MCF 10A (cell line): ENCODE data around the gene CNN2. TPM values are rescaled to one million over a fixed set of nuclear protein-coding genes. Genes with fewer than 3 reads are reported as not detected.
A peak's percentile ranks its signal among the peaks of the same experiment; 100 is the strongest.

Experiments
- BruUV-seq: library from RNA; stranded (reverse); fragments of 400-500 nt; replicated peaks from 2 replicates; lab custom pipeline; 2021; lab: Mats Ljungman, UMichigan
- CTCF ChIA-PET: fragments of 300-600 bp; sonication (Branson Sonifier 250); formaldehyde crosslinking; extraction: SDS; loops from one replicate; lab custom pipeline; 2021; ENCODE audit warnings: antibody characterized with exemption, inconsistent platforms; lab: Yijun Ruan, JAX
- POLR2A ChIA-PET: fragments of 300-600, 350-650 bp; sonication (Branson Sonifier 250); formaldehyde crosslinking; extraction: SDS; loops from one replicate; lab custom pipeline; 2020; ENCODE audit warnings: antibody characterized with exemption, inconsistent platforms; lab: Yijun Ruan, JAX
- DNase-seq: peaks from one replicate; pipeline ENCODE4 v3.0.0-alpha.2; 2018; ENCODE audit not compliant: unreplicated experiment
- H3K27ac Mint-ChIP-seq: one replicate; pipeline ENCODE4 v1.8.0; 2022; ENCODE audit warnings: mild to moderate bottlenecking, low read depth, mixed read lengths; ENCODE audit not compliant: unreplicated experiment
- H3K27me3 Mint-ChIP-seq: one replicate; pipeline ENCODE4 v1.8.0; 2022; ENCODE audit warnings: mixed read lengths; ENCODE audit not compliant: insufficient read depth, unreplicated experiment
- H3K36me3 Mint-ChIP-seq: one replicate; pipeline ENCODE4 v1.8.0; 2022; ENCODE audit warnings: mild to moderate bottlenecking, moderate library complexity, mixed read lengths; ENCODE audit not compliant: insufficient read depth, unreplicated experiment
- H3K4me1 Mint-ChIP-seq: one replicate; pipeline ENCODE4 v1.8.0; 2022; ENCODE audit warnings: mixed read lengths; ENCODE audit not compliant: insufficient read depth, unreplicated experiment
- H3K4me3 Mint-ChIP-seq: one replicate; pipeline ENCODE4 v1.8.0; 2022; ENCODE audit warnings: mild to moderate bottlenecking, moderate library complexity, mixed read lengths; ENCODE audit not compliant: unreplicated experiment
- H3K9me3 Mint-ChIP-seq: one replicate; pipeline ENCODE4 v1.8.0; 2022; ENCODE audit warnings: mixed read lengths; ENCODE audit not compliant: unreplicated experiment
- CTCF ChIP-seq: fragments of 200-600 bp; IDR thresholded peaks from one replicate; pipeline ENCODE4 v1.8.0; 2022; ENCODE audit warnings: antibody characterized with exemption, mild to moderate bottlenecking; ENCODE audit not compliant: unreplicated experiment
- intact Hi-C: fragments of 100-400 bp; cut with micrococcal nuclease; formaldehyde crosslinking; loops from 2 replicates; pipeline ENCODE4 v1.14.1; 2022
- total RNA-seq: library from RNA; stranded (reverse); gene quantifications from 2 replicates; pipeline ENCODE4 v1.2.3, GENCODE V29; 2022

CNN2 gene
- total RNA-seq, 1 experiment from 2014 or later, result 166 TPM

GRCh38 chr19:1041835-1042685 is 15.7 kb downstream of the CNN2 start:
- no peak overlapping the region for H3K4me3 Mint-ChIP-seq
- no TSS peak for BruUV-seq
- no peaks in the 10 kb centered on the region for H3K9me3 Mint-ChIP-seq
- intact Hi-C loops, result no loop called here
- no peak for TF ChIP-seq CTCF
- peaks cover 32% of the 10 kb centered on the region for H3K36me3 Mint-ChIP-seq
- DNase-seq, result no peak
- H3K27ac Mint-ChIP-seq, result no peak overlapping the region
- H3K27me3 Mint-ChIP-seq, result no peaks in the 10 kb centered on the region
- H3K4me1 Mint-ChIP-seq, result peaks cover 6% of the 10 kb centered on the region
- ChIA-PET POLR2A (interaction anchor here (0.6 to 1.3 kb wide), 2 partner anchors 21 to 174 kb away, joined by 3 to 4 read pairs; partner anchors contain the start of genes RNU6-2 and TMEM259), CTCF (interaction anchor here (1.4 kb wide), 1 partner anchor 16 kb away, joined by 4 read pairs; no protein-coding TSS in a partner anchor)

GRCh38 chr19:1042689-1043511 is 16.5 kb downstream of the CNN2 start:
- no peak for DNase-seq
- Mint-ChIP-seq H3K4me3 (no peak overlapping the region), H3K36me3 (peaks cover 23% of the 10 kb centered on the region), H3K9me3 (no peaks in the 10 kb centered on the region), H3K27ac (no peak overlapping the region), H3K27me3 (no peaks in the 10 kb centered on the region), H3K4me1 (peaks cover 2% of the 10 kb centered on the region)
- no TSS peak for BruUV-seq
- POLR2A ChIA-PET, result interaction anchor here (0.6 kb wide), 1 partner anchor 246 kb away, joined by 3 read pairs; the partner anchor contains the start of gene PTBP1
- no peak for TF ChIP-seq CTCF
- CTCF ChIA-PET, result interaction anchor here (0.6 to 1.4 kb wide), 3 partner anchors 15 to 228 kb away, joined by 3 to 4 read pairs (median 4); no protein-coding TSS in a partner anchor
- intact Hi-C loops, result no loop called here

- no TSS peak for BruUV-seq
- peaks cover under 1% of the 10 kb centered on the region for H3K36me3 Mint-ChIP-seq
- H3K27ac Mint-ChIP-seq, result no peak overlapping the region
- H3K4me3 Mint-ChIP-seq, result no peak overlapping the region
- ChIA-PET POLR2A (no interaction called here), CTCF (no interaction called here)
- DNase-seq, result peak; percentile 77
- TF ChIP-seq CTCF, result no peak
- no peaks in the 10 kb centered on the region for H3K27me3 Mint-ChIP-seq
- H3K4me1 Mint-ChIP-seq, result no peaks in the 10 kb centered on the region
- intact Hi-C loops, result no loop called here
- H3K9me3 Mint-ChIP-seq, result no peaks in the 10 kb centered on the region
These were observed 18.8 kb downstream of the CNN2 start for GRCh38 chr19:1045247-1045603.

GRCh38 chr19:1046117-1046626 is 19.8 kb downstream of the CNN2 start:
- Mint-ChIP-seq H3K4me3 (no peak overlapping the region), H3K27ac (no peak overlapping the region), H3K4me1 (no peaks in the 10 kb centered on the region), H3K27me3 (no peaks in the 10 kb centered on the region), H3K36me3 (no peaks in the 10 kb centered on the region), H3K9me3 (no peaks in the 10 kb centered on the region)
- intact Hi-C loops, result no loop called here
- BruUV-seq, result no TSS peak
- TF ChIP-seq CTCF, result no peak
- ChIA-PET POLR2A (no interaction called here), CTCF (no interaction called here)
- DNase-seq, result no peak
